ENCODE data around the gene CACNA2D3.

Gene CACNA2D3

GRCh38 chr3:54988838-54989630 is 866.7 kb downstream of the CACNA2D3 start:
- DNase-seq = no peak

GRCh38 chr3:54994111-54994513 is 871.8 kb downstream of the CACNA2D3 start:
- no peak for DNase-seq

GRCh38 chr3:54999159-54999558 is 876.8 kb downstream of the CACNA2D3 start:
- no peak for DNase-seq

DNA sequence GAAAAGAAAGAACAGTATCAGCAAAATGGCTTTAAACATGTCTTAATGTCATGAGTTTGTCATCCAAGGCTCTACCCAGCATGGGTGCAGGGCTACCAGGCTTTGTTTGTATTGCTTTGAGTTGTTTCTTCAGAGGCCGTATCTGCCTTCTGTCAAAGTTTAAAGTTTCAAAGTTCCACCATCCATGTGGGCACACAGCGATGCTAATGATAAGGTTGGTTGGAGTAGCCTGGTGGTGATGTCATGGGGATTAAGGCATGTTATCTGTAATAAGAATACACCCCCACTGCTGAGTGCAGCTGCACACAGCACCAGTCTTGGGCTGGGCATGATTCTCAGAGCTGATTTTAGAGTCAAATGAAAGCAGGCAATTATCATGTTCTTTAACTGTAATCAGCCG is 877.5 kb downstream of the CACNA2D3 start:
- DNase-seq = no peak

- DNase-seq = no peak
Observed at GRCh38 chr3:55000546-55000945, 878.2 kb downstream of the CACNA2D3 start.

GRCh38 chr3:55000953-55001352 is 878.6 kb downstream of the CACNA2D3 start:
- no peak for DNase-seq

DNA sequence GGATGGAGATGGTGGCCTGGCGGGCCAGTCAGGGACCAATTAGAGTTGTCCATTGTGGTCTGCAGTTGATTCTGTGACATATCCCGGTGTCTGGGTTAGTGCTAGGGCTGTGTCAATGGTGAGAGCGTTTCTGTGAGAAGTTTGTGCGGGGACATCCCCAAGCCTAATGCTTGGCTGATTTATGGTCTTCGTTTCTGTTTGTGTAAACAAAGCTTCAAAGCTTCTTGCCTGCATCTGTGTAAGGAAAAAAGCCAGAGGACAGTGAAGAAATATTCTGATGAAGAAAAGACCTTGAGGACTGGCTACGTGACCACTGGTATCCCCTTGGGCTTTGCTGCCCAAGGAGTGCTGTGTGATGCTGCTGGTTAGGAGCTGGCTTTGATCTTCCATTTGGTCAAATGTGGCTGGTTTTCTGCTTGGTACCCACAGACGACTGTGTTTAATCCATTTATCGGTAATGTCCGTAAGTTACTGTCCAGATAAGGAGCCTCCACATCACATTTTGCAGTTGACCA is 880.1 kb downstream of the CACNA2D3 start:
- DNase-seq = no peak

- no peak for DNase-seq
Observed at GRCh38 chr3:55006244-55006676, 883.9 kb downstream of the CACNA2D3 start.

DNA sequence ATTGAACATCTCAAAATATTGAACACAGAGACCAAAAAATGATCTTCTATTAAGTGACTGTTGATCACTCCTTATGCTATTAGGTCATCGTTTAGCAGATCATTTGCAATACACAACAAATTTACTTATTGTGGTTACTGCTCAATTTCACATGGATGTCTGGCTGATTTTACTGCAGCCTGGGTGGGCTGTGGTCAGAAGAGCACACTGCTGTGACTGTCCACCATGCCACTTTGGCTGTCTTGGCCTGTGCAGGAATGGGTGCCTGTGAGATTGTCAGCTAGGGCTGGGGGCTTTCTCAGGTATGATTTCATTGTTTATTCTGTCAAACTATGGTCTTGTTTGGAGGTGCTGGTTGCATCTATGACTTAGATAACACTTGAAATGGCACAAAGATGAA is 885.6 kb downstream of the CACNA2D3 start:
- no peak for DNase-seq

DNA sequence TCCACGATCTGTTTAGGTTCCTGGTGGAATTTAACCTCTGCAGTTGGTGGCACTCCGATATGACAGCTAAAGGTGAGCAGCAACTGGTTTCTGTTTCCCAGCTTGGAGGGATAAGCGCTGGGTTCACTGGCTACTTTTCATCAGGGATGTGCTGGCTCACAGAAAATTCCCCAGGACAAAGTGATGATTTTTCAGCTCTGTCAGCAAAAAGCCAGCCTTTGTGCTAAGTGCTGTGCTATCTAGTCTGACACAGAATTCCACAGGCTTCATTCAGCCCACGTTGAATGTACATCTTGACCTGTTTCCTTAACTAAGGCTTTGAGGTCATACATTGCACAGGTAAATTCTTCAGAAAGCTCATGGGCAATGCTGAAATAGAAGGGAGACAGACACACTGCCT is 887.0 kb downstream of the CACNA2D3 start:
- DNase-seq = no peak

DNA sequence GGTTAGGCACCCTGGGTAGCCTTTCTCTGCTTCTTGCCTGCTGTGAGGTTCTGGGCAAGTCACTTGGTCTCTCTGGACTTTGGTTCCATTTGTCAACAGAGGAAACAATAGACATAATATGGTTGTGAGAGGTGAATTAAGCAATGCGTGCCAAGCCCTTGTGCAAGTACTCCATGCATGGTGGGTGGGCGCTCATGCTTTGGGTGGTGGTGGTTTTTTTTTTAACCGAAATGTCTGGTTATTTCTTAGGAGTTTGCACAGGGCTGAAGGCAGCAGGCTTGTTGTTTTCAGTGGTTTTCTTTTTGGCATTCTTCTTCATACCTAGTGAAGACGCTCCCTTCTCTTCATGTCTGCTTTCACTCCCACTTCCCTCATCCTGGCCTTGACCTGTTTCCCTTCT is 889.7 kb downstream of the CACNA2D3 start:
- DNase-seq = no peak

DNA sequence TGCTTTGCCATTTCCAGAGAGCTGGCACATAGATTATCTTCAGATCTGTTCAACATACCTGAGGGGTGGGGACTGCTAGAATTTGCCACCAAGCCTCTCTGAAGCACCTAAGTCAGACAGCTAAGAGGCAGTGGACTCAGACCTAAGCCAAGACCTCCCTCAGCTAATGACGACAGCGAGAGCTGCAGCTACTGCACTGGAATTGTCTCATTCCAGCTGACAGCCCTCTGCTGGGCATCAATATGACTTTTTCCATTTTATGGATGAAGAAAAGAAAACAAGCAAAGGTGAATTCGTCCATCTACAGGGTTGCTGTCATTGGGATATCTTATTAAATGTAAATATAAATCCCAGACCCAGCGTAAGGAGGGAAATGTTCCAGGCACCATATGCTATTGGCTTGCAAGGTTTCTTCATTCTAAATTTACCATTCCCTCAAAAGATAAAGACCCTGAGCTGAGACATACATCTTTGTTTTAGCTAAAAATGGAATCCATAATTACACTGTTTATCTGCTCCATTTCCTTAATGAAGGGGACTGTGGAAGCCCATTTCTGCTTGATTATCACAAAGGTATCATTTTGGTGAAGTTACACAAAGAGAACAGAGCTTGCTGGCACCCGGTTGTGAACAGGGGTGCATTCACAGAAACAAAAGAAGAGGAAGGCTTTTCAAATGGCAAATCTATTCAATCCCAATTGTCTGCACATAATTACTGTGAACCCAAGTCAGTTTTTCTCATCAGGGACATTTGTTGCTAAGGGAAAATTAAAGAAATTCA is 891.0 kb downstream of the CACNA2D3 start:
- no peak for DNase-seq

DNA sequence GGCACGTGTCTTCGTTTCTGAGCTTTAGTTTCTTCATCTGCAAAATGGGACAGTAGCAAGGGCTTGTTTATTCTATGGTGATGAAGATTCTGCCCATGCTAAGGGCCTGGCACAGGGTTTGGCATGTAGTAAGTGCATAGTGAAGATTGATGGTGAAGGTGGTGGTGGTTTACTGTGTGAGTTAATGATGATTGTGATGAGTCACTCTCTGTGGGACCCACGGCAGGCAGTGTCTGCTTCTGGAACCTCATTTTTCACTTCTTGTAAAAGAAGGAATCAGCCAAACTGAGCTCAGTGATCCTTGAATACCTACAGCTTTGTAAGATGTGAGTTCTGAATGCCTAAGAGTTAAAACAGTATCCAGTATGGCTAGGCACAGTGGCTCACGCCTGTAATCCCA is 891.7 kb downstream of the CACNA2D3 start:
- DNase-seq = no peak

GRCh38 chr3:55014906-55015305 is 892.6 kb downstream of the CACNA2D3 start:
- no peak for DNase-seq

DNA sequence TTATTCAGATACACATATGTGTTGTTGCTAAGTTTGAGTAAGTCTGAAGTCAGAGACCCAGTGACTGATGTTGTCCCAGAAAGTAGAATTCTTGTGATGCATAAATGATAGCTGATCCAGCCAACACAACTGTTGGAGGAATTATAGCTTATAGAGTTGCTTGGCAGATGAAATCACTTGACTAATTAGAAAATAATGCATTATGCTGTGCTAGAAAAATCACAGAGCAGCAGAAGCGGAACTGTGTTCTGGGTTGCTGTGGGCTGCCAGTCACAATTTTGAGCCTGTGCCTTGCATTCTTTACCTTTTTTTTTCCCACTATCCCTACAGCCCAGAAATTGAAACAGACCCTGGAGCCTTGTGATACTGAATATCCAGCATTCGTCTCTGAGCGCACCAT is 895.5 kb downstream of the CACNA2D3 start:
- no peak for DNase-seq

DNA sequence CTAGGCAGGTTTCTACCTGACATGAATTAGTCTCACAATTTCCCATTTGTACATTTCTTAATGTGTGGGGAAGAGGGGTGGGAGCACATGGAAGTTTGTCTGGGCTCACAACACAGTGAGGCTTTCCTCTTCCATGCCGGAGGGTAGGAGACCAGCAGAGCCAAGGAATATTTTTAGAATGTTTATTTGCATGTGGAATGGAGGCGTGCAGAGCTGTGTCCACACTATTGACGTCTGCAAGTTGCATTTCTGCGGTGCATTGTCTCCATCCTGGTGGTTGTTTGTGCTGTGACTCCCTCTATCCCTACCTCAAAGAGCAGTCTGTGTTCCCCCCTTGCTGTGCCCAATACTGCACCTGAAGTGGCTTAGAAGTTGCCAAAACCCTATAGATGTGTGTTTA is 908.6 kb downstream of the CACNA2D3 start:
- no peak for DNase-seq

DNA sequence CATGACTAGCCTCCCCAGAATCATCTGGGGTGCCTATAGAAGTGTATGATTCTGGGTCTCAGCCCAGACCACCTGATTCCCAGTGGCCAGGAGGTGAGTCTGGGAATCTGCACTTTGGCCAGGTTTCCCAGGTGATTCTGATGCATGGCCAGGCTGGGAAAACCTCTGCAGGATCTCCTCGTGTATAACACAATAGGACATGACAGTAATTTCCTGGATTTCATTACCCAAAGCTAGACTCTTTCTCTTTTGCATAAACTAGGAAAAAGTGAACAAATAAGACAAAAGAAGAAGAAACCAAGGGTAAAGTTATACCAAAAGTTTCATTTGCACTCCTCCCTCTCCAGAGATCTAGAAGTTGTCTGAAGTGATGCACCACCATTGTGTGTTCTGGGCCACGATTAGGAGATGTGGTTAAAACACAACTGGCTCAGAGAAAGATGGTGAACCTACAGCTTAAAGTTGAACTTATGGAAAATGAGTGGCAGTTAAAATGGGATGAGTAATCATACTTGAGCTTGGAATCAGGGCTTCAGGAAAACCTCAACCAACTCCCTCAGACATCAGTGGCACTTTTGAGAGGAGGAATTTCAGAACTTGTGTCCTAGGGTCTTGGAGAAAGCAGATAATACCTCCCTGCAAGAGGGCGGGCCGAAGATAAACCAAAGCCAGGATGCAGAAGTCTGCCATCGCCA is 914.7 kb downstream of the CACNA2D3 start:
- DNase-seq = no peak

GRCh38 chr3:55042591-55042990 is 920.2 kb downstream of the CACNA2D3 start:
- DNase-seq = no peak

DNA sequence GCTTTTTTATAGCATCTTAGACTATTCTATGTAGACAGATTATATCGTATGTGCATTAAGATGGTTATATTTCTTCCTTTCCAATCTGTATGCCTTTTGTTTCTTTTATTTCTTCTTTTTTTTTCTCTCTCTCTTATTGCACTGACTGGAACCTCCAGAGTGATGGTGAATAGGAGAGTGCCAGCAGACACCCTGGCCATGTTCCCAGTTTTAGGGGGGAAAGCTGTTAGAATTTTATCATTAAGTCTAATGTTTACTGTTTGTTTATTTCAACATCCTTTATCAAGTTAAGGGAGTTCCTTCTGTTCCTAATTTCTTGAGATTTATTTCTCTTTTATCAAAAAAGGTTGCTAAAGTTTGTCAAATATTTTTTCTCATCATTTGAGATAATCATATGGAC is 922.1 kb downstream of the CACNA2D3 start:
- no peak for DNase-seq

GRCh38 chr3:55059027-55059629 is 936.8 kb downstream of the CACNA2D3 start:
- no peak for DNase-seq

DNA sequence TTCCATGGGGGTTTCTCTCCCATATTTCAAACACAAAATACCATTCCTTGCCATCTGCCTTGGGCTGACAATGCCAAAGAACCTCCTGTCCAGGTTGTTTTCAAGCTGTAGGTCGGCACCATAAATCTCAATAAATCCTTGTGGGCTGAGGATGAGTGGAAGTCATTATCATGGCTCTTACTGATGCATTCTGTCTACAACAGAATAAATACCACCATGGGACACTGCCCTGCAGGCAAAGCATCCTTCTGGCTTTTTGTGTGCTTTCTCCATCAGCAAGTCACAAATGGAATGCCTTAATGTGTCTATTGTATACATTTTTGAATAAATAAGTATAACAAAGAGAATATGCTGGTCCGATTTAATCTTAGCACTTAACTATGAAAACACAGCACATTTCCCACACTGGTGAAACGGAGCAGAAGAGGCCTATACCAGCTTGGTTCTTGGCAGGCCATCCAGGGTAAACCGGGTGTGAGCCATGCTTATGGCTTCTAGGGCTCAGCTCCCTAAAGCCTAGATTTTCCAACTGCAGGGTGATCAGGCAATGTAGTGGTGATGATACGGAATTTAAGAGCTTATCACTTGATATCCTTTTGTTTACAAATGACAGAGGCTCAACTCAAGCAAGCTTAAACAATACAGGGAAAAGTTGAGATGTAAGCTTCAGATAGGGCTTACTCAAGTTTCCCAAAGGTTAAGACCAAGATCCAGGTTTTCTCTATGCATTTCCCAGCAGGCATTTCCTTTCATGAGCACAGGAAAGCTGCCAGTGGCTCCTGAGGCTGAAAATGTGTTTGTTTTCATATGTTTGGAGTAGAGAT is 938.8 kb downstream of the CACNA2D3 start:
- DNase-seq = no peak

- no peak for DNase-seq
Observed at GRCh38 chr3:55061720-55062034, 939.3 kb downstream of the CACNA2D3 start.
